NCI-H1105 (cell line): Measurements from ENCODE around the gene MIOX.

Experiments
- DNase-seq: peaks from one replicate; lab custom pipeline; 2025; lab: John Stamatoyannopoulos, UW

MIOX gene

DNA sequence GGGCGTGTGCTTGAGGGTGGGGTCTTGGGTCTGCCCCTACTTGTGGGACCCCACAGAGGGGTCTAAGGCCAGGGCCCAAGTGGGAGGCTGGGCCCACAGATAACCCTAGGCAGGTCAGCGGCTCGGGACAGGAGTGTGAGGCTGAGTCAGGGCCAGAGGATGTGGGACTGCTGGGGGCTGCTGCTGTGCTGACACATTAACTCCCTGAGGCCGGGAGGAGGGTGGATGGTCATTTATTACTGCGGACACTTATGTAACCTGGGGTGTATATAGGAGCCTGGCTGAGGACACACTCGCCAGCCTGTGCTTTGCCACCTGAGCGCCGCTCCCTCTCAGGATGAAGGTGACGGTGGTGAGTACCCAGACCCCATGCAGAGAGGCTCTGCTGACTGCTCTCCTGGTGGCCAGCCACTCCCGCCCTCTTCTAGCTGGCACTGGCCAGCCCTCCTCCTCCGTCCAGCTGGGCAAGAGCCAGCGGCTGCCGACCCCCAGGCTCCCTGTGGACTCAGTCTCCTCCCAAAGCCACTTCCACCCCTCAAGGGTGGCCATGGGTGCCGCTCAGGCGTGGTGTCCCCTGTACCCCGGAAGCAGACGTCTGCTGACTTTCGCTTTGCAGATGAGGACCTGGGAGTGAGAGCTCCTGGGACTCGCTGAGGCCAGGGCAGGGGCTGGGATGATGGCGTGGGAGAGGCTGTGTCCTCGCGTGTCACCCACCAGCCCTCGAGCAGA, at the start of gene MIOX:
TSS of gene MIOX (plus strand) at position 299 of the 729 bp plus-strand sequence. CDS start at position 338, 39 bp downstream.
- DNase-seq: no peak

DNA sequence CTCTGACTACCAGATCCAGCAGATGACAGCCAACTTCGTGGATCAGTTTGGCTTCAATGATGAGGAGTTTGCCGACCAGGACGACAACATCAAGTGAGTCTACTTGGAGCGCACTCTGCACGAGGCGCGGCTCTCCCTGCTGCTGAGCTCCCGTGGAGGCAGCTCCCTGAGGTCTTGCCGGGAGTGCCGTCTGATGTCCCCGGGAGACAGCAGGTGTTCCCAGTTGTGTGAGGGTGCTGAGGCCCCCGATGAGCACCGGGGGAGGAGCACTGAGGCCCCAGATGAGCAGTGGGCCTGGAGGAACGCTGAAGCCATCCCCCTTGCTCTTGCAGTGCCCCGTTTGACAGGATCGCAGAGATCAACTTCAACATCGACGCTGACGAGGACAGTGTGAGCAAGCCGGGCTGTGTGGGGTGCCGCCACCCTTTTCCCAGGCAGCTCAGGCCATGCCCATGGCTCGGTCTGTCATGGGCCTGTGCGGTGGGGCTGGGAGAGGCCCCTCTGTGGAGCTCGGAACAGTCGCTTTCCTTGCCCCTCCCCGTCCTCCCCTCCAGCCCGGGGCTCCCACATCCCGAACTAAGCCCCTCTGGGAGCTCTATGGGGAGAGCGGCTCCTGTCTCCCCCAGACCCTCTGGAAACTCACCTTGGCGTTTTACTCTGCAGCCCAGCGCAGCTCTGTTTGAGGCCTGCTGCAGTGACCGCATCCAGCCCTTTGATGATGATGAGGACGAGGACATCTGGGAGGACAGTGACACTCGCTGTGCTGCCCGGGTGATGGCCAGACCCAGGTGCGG, 49.0 kb upstream of the MIOX start:
- DNase-seq: no peak

DNA sequence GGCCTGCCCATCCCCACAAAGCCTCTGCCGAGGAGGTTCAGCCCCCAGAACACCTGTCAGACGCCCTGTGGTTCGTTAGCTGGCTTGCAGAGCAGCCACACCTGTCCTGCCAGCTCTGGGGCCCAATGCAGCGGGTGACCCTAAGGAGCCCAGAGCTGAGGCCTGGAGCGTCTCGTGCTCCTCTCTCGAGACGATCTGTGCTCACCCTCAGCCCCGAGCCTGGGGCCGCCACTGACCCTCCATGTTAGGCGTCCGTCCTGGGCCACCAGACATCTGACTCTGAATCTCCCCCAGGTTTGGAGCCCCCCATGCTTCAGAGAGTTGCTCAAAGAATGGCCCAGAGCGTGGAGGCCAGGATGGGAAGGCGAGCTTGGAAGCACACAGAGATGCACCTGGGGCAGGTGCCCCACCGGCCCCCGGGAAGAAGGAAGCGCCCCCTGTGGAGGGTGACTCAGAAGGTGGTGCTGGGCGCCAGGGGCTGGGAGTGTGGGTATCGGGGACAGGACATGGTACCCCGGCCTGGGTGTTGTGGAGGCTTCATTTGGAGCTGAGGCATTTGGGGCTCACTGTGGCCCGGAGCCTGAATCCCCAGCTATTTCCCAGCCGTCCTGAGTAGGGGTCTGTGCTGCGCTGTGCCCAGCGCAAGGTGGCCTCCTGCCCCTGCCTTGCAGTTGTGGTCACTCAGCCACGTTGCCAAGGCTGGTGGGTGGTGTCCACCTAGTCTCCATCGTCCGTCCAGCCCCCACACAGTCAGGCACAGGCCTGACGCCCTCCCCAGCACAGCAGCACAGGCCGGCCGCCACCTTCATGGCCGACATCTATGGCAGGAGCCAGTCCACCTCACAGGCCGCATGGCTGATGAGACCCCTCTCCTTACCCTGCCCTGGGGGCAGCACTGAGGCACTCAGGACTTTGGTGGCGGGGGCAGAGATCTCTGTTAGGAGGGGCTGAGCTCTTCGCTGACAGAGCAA, 48.1 kb upstream of the MIOX start:
- no peak for DNase-seq

DNA sequence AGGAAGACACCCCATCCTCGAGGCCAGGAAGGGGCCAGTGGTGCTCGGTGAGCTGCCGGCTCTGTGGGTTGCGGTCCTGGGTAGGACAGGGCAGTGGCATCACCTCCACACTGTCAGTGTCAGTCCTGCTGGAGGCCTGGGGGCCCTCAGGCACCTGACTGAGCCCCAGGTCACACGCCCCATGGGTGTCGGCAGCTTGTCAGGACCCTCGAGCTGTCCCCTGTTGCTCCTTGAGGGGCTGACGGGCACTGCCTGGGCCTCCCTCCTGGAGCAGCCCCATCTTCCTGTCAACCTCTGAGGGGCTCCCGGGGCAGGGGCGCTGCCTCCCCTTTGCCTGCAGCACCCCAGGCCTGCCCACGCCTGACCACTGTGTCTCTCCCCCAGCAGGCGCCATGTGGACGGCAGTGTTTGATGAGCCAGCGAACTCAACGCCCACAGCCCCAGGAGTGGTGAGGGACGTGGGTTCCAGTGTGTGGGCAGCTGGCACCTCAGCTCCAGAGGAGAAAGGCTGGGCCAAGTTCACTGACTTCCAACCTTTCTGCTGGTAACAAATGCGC, 47.3 kb upstream of the MIOX start:
- DNase-seq: no peak

DNA sequence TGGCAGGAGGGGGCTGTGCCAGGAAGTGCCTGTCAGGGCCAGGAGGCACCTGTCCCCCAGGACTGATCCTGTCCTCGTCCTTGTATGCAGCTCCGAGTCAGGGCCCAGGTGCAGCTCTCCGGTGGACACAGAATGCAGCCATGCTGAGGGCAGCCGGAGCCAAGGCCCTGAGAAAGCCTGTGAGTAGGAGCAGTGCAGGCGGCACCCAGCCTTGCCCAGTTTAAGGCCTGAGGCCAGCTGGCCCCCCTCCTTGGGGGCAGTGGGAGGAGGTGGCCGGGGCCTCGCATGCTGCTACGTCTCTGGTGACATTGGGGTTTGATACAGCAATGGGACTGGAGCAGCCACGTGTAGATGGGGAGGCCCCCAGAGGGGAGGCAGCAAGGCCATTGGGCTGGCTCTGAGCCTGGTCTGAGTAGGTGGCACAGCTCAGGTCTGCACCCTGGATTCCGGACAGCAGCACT, 46.8 kb upstream of the MIOX start:
- DNase-seq: no peak

DNA sequence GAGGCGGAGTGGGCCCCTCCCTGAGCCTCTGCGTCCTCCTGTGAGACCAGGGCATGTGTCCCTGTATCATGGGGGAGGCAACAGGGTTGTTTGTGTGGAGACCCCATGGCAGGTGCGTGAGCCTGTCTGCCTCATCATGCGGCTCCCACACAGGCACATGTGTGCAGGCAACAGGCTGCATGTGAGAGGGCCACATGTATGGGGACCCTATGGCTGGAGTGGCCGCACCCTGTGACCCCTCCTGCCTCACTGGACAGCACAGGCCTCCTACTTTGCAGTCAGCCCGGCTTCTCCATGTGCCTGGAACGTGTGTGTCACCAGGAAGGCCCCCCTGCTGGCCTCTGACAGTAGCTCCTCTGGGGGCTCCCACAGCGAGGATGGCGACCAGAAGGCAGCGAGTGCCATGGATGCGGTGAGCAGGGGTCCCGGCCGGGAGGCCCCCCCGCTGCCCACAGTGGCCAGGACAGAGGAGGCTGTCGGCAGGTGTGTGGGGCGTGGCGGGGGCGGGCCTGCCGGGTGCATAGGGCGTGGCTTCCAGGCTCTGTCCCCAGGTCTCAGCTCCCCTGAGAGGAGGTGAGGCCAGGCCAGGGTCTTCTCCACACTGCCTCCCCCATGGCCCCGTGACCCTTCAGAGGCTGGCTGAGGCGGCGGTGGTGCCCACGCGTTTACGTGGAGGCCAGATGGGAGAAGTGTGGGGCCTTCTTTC, 46.0 kb upstream of the MIOX start:
- DNase-seq: no peak

DNA sequence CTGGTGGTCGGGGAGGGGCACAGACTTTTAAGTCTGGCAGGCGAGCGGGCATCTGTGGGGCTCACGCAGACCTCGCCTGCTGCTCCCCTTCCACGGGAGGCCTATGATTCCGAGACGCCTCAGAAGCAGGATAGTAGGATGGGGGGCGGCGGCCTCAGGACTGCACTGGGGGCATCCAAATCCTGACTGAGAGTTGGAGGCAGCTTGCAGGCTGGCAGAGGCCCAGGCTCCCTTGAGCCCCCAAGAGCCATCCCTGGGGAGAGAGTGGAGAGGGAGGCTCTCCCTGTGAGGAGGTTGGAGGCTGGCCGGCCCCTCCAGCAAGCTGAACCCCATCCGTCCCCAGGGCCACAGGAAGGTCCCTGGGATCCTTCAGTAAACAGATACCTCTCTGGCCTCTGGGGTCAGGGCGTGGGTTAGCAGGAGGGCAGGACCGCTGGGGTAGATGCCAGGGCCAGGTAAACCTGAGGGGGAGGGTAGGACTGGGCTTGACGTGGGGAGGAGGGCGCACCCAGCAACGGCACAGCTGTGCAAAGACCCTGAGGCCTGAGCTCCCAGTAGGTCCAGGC, 45.1 kb upstream of the MIOX start:
- DNase-seq: no peak

DNA sequence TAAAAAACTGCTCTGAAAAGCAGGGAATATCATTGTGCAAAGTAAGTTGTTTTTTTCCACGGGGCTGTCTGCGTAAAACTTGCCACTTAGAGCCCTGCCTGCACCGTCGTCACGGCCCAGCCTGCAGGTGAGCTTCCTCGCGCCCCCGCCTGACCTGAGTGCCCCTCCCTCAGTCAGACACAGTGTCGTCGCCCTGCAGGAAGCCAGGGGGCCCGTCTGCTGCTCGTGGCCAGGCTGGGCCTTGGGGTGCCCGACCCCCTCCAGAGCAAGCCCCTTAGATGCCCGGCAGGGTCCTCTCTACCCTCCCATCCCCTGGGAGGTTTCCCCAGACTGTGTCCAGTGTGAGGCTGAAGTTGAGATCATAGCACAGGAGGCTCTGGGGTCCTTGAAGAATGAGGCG, 43.5 kb upstream of the MIOX start:
- DNase-seq: no peak

DNA sequence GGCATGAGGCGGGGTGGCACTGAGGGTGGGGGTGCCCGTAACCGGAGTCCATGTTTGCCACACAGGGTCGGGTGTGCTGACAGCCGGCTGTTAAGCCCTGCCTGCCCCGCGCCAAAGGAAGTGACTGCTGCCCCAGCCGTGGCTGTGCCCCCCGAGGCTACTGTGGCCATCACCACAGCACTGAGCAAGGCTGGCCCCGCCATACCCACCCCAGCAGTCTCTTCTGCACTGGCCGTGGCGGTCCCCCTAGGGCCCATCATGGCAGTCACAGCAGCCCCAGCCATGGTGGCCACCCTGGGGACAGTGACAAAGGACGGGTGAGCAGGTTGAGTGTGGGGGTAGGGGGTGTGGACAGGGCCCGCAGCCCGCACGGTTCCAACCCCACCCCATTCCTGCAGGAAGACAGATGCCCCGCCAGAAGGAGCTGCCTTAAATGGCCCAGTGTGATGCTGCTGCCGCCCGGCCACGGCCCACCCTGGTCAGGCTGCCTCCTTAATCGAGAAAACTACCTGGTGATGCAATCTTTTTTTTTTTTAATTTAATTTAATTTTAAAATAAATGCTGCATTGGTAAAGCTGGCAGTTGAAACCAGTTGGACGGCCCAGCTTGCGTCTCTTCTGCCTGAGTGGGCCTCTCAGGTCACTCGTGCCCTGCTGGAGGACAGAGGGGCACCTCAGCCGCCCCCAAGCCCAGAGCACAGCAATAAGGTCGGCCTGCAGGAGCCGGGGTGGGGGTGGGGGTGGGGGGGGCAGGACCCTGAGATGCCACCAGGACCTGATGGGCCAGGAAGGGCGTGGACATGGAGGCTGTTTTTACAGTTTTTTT, 42.6 kb upstream of the MIOX start:
- no peak for DNase-seq

DNA sequence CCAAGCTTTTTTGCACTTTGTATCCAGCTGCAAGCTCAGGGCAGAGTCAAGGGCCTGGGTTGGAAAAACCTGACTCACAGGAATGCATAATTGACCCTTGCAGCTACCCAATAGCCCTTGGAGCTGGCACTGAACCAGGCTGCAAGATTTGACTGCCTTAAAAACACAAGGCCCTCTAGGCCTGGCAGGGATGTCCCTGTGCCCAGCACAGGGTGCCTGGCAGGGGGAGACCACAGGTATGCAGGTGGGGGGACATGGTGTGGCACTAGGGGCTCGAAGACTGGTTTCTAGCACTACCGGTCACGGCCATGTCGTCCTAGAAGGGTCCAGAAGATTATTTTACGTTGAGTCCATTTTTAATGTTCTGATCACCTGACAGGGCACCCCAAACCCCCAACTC, 42.0 kb upstream of the MIOX start:
- DNase-seq: no peak

DNA sequence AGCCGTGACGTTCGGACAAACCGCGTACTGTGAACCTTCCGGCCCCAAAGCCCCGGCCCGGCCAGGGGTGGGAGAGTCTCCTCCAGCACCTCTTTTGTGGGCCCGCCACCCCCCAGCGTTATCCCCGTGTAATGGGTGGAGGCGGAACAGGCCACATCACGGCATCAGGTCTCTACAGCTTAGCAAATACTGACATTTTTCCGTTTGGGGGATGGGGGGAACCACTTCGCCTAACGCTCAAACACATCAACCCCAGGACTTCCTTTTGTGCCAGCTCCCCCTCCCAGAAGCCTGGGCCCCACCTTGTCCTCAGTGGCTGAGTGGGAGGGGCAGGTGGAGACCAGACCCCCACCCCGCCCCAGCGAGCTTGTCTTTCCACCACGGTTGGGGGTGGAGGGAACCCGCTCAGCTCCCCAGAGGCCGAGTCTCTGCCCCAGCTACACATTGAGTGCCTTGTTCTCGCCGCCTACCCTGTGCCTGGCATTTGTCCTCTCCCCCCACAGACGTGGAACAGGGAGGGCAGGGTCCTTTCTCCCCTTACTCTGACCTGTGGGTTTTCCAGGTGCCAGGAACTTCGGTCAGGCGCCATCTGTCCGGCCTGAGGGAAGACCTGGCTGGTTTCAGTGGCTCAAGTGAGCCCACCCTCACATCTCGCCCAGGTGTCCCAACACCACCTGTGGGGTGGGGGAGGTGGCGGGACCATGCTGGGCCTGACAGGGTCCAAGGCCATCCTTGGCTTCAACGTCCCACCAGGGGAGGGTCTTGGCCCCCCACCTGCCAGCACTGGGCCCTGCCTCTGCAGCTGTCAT, 41.4 kb upstream of the MIOX start:
- no peak for DNase-seq

DNA sequence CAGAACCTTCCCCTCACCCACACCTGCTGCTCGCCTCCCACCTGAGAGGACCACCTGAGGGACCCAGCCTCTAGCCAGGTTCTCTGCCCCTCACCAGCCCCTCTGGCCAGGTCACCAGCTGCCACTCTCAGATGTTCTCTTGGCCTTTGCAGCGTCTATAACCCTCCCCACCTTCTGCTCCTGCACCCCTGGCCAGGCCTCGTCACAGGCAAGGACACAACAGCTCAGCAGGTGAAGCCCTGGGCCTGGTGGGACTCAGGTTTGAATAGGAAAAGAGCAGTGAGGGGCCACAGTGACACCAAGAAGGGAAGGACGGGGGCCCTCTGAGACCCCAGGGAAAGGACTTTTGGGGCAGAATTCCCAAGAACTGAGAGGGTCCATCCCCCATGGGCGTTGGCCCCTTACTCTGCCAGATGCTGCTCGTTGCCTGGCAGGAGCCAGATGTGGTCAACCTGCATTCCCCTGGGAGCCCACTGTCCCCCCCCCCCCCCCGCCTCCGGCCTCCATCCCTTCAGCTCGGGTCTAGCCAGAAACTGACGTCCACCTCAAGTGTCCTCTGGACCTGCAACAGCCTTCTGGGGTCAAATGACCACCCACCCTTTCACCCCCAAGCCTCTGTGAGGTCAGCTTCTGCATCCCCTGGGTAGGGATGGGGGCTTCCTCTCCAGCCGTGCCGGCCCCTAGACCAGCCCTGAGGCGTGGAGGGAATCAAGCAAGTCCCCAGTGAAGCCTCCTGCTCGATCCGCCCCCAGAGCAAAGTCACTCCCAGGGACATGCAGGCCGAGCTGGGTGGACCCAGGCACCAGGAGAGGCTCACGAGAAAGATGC, 40.6 kb upstream of the MIOX start:
- DNase-seq: no peak

DNA sequence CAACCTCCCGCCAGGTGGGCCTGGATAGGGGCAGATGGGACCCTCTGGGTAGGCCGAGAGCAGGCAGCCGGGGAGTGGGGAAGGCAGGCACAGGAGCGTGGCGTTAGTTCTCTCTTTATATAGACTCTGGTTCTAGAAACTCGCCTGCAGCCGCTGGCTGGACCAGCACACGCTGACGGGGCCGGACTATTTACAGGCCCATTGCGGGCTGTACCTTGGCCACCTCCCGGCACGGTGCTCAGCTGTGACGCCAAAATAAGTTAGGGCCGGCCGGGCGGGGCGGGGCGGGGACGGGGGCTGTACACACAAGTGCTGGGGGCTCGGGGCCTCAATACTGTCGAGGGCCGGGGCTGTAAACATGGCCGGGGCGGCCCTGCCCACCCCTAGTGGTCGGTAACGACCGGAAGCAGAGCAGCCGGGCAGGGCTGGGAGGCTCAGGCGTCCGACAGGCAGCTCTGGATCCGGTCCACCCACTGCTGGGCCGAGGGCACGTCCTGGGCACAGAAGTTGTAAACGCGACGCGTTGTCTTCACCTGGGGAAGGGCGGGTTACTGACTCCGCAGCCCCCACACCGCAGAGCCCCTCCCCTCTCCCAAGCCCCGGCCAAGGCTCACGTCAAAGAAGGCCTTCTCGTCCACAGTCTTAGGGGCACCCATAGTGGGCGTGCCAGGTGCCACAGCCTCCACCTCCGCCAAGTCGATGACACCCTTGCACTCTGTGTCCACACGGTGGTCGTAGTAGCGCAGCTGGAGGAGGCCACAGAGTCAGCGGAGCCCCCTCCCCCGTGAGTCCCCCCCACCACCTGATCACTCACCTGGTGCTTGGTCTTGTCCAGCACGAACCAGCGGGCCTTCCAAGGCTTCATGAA, 39.7 kb upstream of the MIOX start:
- DNase-seq: no peak

DNA sequence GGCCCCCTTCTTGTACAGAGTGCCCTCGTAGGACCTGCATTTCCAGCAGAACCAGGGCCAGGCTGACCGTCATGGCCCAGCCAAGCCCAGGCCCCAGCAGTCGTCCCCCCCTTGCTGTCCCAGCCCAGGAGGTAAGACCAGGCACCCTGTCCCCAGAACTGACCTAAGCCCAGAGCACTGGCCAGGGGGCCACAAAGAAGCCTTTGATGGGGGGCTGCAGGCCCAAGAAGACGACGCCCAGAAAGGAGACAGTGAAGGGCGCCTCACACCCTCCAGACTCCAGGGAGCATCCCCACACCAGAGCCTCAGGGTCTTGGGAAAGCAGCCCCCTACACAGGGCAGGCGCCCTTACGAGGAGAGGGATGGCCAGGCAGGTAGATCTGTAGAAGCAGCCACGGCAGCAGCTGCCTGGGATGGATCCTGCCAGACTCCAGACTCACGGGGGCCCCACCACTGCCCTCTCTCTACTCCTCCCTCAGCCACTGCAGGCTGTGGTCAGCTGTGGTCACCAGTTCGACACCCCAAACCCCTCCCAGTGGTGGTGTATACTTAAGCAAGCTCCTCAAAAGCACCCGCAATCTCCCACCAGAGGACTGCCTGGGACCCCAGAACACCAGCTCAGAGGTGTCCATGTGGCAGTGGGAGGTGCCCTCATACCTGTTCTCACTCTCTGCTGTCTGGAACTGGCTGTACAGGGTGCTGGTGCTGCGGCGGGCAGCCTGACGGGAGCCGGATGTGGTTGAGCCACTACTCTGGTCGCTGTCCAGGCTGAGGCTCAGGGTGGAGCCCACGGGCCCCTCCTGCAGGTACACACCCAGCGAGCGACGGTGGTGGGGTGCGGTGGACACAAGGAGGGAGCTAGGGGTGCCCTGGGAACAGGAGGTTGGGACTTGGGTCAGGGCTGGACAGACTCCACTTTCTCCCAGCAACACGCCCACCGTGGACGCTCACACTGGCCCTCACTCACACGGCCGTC, 38.8 kb upstream of the MIOX start:
- no peak for DNase-seq

DNA sequence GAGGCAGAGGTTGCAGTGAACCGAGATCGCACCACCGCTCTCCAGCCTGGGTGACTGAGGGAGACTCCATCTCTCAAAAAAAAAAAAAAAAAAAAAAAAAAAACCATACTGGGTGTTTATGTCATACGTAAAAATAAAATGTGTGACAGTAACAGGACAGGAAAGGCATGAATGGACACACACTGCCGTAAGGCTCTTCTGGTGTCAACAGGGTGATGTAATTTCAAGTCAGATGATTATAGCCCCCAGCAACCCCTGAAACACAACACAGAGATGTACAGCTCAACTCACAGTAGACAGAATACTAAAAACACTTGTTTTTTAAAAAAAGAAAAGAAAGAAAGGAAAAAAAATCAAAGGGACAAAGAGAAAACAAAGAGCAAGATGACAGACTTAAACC, 34.0 kb upstream of the MIOX start:
- DNase-seq: no peak

DNA sequence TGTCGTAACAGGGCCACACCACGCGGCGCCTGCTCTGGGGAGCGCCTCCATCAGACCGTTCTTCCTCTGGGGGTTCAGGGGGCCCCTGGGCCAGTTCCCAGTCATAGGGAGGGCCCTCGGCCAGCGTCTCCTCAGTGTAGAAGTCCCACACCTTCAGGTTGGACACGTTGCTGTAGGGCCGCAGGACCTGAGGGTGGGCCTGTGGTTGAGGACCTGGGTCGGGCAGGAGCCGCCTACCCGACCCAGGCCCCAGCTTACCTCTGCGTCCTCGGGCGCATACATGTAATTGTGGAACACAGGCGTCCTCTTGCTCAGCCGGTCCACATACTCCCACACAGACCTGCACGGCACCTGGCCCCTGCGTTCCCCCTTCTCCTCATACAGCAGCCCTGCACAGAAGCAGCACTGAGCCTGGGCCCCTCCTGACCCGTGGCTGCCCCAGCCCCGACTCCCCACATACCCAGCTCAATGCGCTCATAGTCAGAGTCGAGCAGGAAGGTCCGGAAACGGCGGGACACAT, 32.0 kb upstream of the MIOX start:
- DNase-seq: no peak
